Measurements from ENCODE around the gene RIOK1. TPM values are rescaled to one million over a fixed set of nuclear protein-coding genes. Genes with fewer than 3 reads are reported as not detected.

Gene RIOK1
- total RNA-seq, 6 donors from 2014 or later, result 6.0 to 24.8 (median 13.9) TPM

DNA sequence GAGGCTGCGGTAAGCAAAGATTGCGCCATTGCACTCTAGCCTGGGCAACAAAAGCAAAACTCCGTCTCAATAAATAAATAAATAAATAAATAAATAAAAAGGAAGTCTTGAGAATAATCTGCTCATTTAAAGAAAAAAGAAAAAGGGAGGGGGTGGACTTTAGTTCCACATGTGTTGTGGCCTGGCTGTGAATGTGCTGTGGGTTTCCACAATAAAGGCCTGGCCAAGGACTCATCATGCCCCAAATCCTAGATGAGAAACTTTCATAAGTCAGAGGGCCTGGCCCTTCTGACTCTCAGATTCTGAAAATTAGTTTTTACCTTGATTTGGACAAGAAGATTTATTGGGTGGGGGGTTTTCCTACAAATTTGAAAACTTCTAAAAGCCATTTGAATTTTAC is 48.4 kb downstream of the RIOK1 start:
- Histone ChIP-seq H3K4me1 (no peaks in the 10 kb centered on the region), H3K9me3 (no peaks in the 10 kb centered on the region), H3K27me3 (no peaks in the 10 kb centered on the region), H3K36me3 (no peaks in the 10 kb centered on the region), H3K4me3 (no peak overlapping the region), H3K27ac (no peak overlapping the region)
- DNase-seq, result no peak
- no peak for ATAC-seq (ENCODE audit: low FRiP score in 2 of 2)
- 88 to 90% methylated on average over 1 to 3 of the region's 3 CpGs for WGBS, 2 donors
- TF ChIP-seq, protein P1, sequence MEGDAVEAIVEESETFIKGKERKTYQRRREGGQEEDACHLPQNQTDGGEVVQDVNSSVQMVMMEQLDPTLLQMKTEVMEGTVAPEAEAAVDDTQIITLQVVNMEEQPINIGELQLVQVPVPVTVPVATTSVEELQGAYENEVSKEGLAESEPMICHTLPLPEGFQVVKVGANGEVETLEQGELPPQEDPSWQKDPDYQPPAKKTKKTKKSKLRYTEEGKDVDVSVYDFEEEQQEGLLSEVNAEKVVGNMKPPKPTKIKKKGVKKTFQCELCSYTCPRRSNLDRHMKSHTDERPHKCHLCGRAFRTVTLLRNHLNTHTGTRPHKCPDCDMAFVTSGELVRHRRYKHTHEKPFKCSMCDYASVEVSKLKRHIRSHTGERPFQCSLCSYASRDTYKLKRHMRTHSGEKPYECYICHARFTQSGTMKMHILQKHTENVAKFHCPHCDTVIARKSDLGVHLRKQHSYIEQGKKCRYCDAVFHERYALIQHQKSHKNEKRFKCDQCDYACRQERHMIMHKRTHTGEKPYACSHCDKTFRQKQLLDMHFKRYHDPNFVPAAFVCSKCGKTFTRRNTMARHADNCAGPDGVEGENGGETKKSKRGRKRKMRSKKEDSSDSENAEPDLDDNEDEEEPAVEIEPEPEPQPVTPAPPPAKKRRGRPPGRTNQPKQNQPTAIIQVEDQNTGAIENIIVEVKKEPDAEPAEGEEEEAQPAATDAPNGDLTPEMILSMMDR (IDR thresholded peaks at IDR 0.05), result no peak
- TF ChIP-seq POLR2A (IDR thresholded peaks at IDR 0.05) (no peak), POLR2AphosphoS5 (IDR thresholded peaks at IDR 0.05) (no peak), EP300 (IDR thresholded peaks at IDR 0.05) (no peak)

DNA sequence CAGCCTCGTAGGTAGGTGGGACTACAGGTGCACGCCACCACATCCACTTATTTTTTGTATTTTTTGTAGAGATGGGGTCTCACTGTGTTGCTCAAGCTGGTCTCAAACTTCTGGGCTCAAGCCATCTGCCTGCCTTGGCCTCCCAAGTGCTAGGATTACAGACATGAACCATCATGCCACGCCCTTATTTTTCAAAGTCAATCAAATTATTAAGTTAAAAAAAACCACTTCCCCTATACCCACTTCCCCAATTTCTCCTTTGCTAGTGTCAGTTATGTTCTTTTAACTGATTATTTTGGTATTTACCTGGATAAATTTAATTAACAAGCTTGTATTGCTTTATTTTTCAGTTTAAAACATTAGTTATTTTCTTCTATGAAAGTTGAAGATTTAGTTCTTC is 49.6 kb downstream of the RIOK1 start:
- H3K27me3 ChIP-seq, result no peaks in the 10 kb centered on the region
- ATAC-seq (ENCODE audit: low FRiP score in 2 of 2), result peak in 1 of 2 donors; percentile 72
- peak overlapping the region in 1 of 4 donors; percentile 30 for H3K27ac ChIP-seq
- no peak overlapping the region for H3K4me3 ChIP-seq
- H3K4me1 ChIP-seq, result no peaks in the 10 kb centered on the region
- H3K36me3 ChIP-seq, result no peaks in the 10 kb centered on the region
- TF ChIP-seq EP300 (IDR thresholded peaks at IDR 0.05), result no peak
- TF ChIP-seq, protein P1 (IDR thresholded peaks at IDR 0.05), result no peak
- TF ChIP-seq POLR2A (IDR thresholded peaks at IDR 0.05), result no peak
- TF ChIP-seq POLR2AphosphoS5 (IDR thresholded peaks at IDR 0.05), result no peak
- DNase-seq, result no peak
- WGBS, 2 donors, result 72 to 79% methylated on average over 3 of the region's 3 CpGs
- no peaks in the 10 kb centered on the region for H3K9me3 ChIP-seq

DNA sequence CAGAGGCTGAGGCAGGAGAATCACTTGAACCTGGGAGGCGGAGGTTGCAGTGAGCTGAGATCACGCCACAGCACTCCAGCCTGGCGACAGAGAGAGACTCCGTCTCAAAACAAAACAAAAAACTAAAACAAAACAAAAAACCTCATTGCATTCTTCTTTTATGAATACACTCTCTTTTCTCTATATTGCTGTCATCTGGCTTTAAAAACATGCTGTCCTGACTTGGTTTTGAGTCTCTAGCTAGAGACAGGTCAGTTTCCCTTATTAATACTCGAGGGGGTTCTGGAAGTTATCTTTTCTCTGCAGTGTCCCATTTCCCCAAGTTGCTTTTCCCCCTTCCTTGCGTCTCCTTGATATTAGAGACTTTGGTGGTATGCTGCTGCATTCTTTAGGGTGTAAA is 50.9 kb downstream of the RIOK1 start:
- H3K36me3 ChIP-seq, result no peaks in the 10 kb centered on the region
- TF ChIP-seq EP300 (IDR thresholded peaks at IDR 0.05) (no peak), POLR2A (IDR thresholded peaks at IDR 0.05) (no peak), POLR2AphosphoS5 (IDR thresholded peaks at IDR 0.05) (no peak)
- TF ChIP-seq, protein P1 (IDR thresholded peaks at IDR 0.05), result no peak
- no peak for ATAC-seq (ENCODE audit: low FRiP score in 2 of 2)

DNA sequence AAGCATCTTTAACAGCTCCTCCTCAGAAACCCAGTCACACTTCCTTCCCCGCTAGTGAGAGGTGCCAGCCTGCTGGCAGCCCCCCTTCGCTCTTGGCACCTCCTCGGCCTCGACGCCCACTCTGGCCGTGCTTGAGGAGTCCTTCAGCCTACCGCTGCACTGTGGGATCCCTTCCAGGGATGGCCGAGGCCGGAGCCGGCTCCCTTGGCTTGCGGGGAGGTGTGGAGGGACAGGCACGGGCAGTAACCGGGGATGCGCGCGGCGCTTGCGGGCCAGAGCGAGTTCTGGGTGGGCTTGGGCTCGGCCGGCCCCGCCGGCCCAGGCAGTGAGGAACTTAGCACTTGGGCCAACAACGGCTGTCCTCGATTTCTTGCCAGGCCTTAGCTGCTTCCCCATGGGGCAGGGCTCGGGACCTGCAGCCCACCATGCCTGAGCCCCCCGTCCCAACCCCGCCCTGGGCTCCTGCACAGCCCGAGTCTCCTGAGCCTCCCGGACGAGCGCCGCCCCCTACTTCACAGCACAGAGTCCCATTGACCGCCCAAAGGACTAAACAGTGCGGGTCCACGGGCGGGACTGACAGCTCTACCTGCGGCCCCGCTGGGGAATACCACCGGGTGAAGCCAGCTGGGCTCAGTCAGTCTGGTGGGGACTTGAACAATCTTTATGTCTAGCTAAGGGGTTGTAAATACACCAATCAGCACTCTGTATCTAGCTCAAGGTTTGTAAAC is 51.6 kb downstream of the RIOK1 start:
- H3K9me3 ChIP-seq, result no peaks in the 10 kb centered on the region
- no peak overlapping the region for H3K27ac ChIP-seq
- DNase-seq (peak in 1 of 2 donors; percentile 83), ATAC-seq (ENCODE audit: low FRiP score in 2 of 2) (peak in 1 of 2 donors; percentile 22)
- no peak overlapping the region for H3K4me3 ChIP-seq
- H3K4me1 ChIP-seq, result no peaks in the 10 kb centered on the region
- TF ChIP-seq POLR2A (IDR thresholded peaks at IDR 0.05), result no peak
- no peak for TF ChIP-seq POLR2AphosphoS5 (IDR thresholded peaks at IDR 0.05)
- TF ChIP-seq EP300 (IDR thresholded peaks at IDR 0.05), result no peak
- TF ChIP-seq, protein P1 (IDR thresholded peaks at IDR 0.05), result no peak
- H3K36me3 ChIP-seq, result no peaks in the 10 kb centered on the region
- 84 to 86% methylated on average over 24 to 40 of the region's 40 CpGs for WGBS, 2 donors
- H3K27me3 ChIP-seq, result no peaks in the 10 kb centered on the region

More for the DNA sequence above, 50.9 kb downstream of the RIOK1 start:
- no peaks in the 10 kb centered on the region for H3K9me3 ChIP-seq
- H3K4me3 ChIP-seq, result no peak overlapping the region
- 75 to 78% methylated on average over 6 of the region's 6 CpGs for WGBS, 2 donors
- H3K27ac ChIP-seq, result no peak overlapping the region
- no peaks in the 10 kb centered on the region for H3K4me1 ChIP-seq
- DNase-seq, result no peak
- H3K27me3 ChIP-seq, result no peaks in the 10 kb centered on the region

DNA sequence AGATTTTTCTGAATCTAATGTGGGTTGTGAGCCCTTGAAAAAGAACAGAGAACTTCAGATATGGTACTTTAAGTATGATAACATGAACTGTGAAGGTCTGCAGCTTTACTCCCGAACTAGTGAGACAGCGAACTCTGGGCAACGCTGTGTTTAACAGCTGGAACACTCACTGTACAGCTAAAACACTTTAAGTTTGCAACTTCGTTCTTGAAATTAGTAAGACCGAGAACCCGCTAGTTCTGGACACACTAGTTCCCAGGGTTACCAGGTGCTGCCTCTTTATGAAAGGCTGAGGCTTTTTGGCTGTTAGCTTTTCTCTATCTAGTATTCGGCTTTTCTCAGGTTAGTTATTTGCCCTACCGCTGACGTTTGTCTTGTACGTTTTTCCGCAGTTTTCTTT is 52.9 kb downstream of the RIOK1 start:
- ATAC-seq (ENCODE audit: low FRiP score in 2 of 2), result no peak
- 88 to 90% methylated on average over 11 of the region's 11 CpGs for WGBS, 2 donors
- Histone ChIP-seq H3K4me1 (no peaks in the 10 kb centered on the region), H3K27ac (no peak overlapping the region), H3K27me3 (no peaks in the 10 kb centered on the region), H3K9me3 (no peaks in the 10 kb centered on the region), H3K36me3 (no peaks in the 10 kb centered on the region), H3K4me3 (no peak overlapping the region)
- no peak for DNase-seq
- TF ChIP-seq, protein P1 (IDR thresholded peaks at IDR 0.05), result no peak
- TF ChIP-seq EP300 (IDR thresholded peaks at IDR 0.05) (no peak), POLR2A (IDR thresholded peaks at IDR 0.05) (no peak), POLR2AphosphoS5 (IDR thresholded peaks at IDR 0.05) (no peak)
